HEK293 (cell line): ENCODE data around the gene UBE2M.
A peak's percentile ranks its signal among the peaks of the same experiment; 100 is the strongest.

ENCODE experiments used
- CTCF ChIA-PET: fragments of 350-600 bp; formaldehyde crosslinking; extraction: SDS; loops from one replicate; lab custom pipeline; 2021; ENCODE audit warnings: antibody characterized with exemption; lab: Yijun Ruan, JAX
- POLR2A ChIA-PET: fragments of 300-600 bp; formaldehyde crosslinking; extraction: SDS; loops from one replicate; lab custom pipeline; 2020; ENCODE audit warnings: antibody characterized with exemption, inconsistent platforms; lab: Yijun Ruan, JAX
- H3K27ac ChIP-seq: fragments of 200-500 bp; sonication (Bioruptor generic); 2 replicates; pipeline ENCODE4 v1.5.1; 2014; ENCODE audit warnings: low read depth, low read length, control low read depth, inconsistent platforms; ENCODE audit errors: extremely low read depth
- H3K36me3 ChIP-seq, 2 experiments: fragments of 200-500 bp in 1 of 2; sonication (Bioruptor generic) in 1 of 2; 1 replicate in 1 of 2; 2 replicates in 1 of 2; pipeline ENCODE4 v1.5.1; 2014 to 2017; ENCODE audit warnings: inconsistent platforms in 2 of 2, low read length in 2 of 2; ENCODE audit not compliant: control insufficient read depth in 2 of 2, insufficient read depth in 1 of 2
- H3K4me1 ChIP-seq: fragments of 200-500 bp; sonication (Bioruptor generic); 2 replicates; pipeline ENCODE4 v1.5.1; 2014; ENCODE audit warnings: mild to moderate bottlenecking, low read length, inconsistent platforms; ENCODE audit not compliant: control insufficient read depth, insufficient read depth
- H3K4me3 ChIP-seq: 2 replicates; pipeline ENCODE4 v1.5.1; 2011; ENCODE audit warnings: low read depth, mild to moderate bottlenecking, control low read depth, low read length, moderate library complexity
- H3K9me3 ChIP-seq: fragments of 200-500 bp; sonication (Bioruptor generic); 2 replicates; pipeline ENCODE4 v1.5.1; 2014; ENCODE audit warnings: low read depth, low read length, inconsistent platforms; ENCODE audit not compliant: control insufficient read depth, insufficient read depth
- BCL11A ChIP-seq: fragments of 450-650 bp; formaldehyde crosslinking; IDR thresholded peaks from 2 replicates; pipeline ENCODE4 v1.5.1; 2016; ENCODE audit warnings: low read depth, missing biosample characterization, missing genetic modification characterization
- HOXD13 ChIP-seq: sonication (generic); formaldehyde crosslinking; IDR thresholded peaks from 2 replicates; pipeline ENCODE4 v1.8.0; 2022; ENCODE audit warnings: missing genetic modification reagents, borderline replicate concordance
- KLF10 ChIP-seq: fragments of 450-650 bp; IDR thresholded peaks from 2 replicates; pipeline ENCODE4 v1.5.1; 2018; ENCODE audit warnings: missing biosample characterization, mild to moderate bottlenecking, missing genetic modification characterization
- PRDM10 ChIP-seq: fragments of 450-650 bp; formaldehyde crosslinking; IDR thresholded peaks from 2 replicates; pipeline ENCODE4 v1.5.1; 2016; ENCODE audit warnings: missing biosample characterization, missing genetic modification characterization
- SP2 ChIP-seq: fragments of 450-650 bp; formaldehyde crosslinking; IDR thresholded peaks from 2 replicates; pipeline ENCODE4 v1.5.1; 2016; ENCODE audit warnings: missing biosample characterization, missing genetic modification characterization
- ZNF362 ChIP-seq: fragments of 450-650 bp; formaldehyde crosslinking; IDR thresholded peaks from 2 replicates; pipeline ENCODE4 v1.5.1; 2016; ENCODE audit warnings: missing biosample characterization, missing genetic modification characterization
- ZNF366 ChIP-seq: fragments of 450-650 bp; formaldehyde crosslinking; conservative IDR thresholded peaks from 2 replicates; pipeline ENCODE4 v1.5.1; 2016; ENCODE audit warnings: missing biosample characterization, missing genetic modification characterization
- ZNF433 ChIP-seq: fragments of 450-650 bp; formaldehyde crosslinking; IDR thresholded peaks from 2 replicates; pipeline ENCODE4 v1.5.1; 2016; ENCODE audit warnings: missing biosample characterization, missing genetic modification characterization, low read depth
- ZNF585B ChIP-seq: fragments of 450-650 bp; formaldehyde crosslinking; IDR thresholded peaks from 2 replicates; pipeline ENCODE4 v1.5.1; 2016; ENCODE audit warnings: missing biosample characterization, missing genetic modification characterization
- ZNF645 ChIP-seq: fragments of 450-650 bp; formaldehyde crosslinking; IDR thresholded peaks from 2 replicates; pipeline ENCODE4; 2016; ENCODE audit warnings: missing biosample characterization, missing genetic modification characterization
- ZNF660 ChIP-seq: fragments of 450-650 bp; IDR thresholded peaks from 2 replicates; pipeline ENCODE4 v1.5.1; 2018; ENCODE audit warnings: missing biosample characterization, mild to moderate bottlenecking, missing genetic modification characterization
- ZXDB ChIP-seq: fragments of 450-650 bp; formaldehyde crosslinking; IDR thresholded peaks from 2 replicates; pipeline ENCODE4 v1.5.1; 2016; ENCODE audit warnings: missing biosample characterization, missing genetic modification characterization
- TF ChIP-seq, protein P1 (sequence below): sonication (generic); formaldehyde crosslinking; IDR thresholded peaks from 2 replicates; pipeline ENCODE4 v1.8.1; 2022; ENCODE audit warnings: mild to moderate bottlenecking, moderate library complexity, missing genetic modification reagents
- TF ChIP-seq, protein P2 (sequence below): fragments of 450-650 bp; formaldehyde crosslinking; IDR thresholded peaks from 2 replicates; pipeline ENCODE4 v1.5.1; 2017; ENCODE audit warnings: missing biosample characterization, missing genetic modification characterization

UBE2M gene

DNA sequence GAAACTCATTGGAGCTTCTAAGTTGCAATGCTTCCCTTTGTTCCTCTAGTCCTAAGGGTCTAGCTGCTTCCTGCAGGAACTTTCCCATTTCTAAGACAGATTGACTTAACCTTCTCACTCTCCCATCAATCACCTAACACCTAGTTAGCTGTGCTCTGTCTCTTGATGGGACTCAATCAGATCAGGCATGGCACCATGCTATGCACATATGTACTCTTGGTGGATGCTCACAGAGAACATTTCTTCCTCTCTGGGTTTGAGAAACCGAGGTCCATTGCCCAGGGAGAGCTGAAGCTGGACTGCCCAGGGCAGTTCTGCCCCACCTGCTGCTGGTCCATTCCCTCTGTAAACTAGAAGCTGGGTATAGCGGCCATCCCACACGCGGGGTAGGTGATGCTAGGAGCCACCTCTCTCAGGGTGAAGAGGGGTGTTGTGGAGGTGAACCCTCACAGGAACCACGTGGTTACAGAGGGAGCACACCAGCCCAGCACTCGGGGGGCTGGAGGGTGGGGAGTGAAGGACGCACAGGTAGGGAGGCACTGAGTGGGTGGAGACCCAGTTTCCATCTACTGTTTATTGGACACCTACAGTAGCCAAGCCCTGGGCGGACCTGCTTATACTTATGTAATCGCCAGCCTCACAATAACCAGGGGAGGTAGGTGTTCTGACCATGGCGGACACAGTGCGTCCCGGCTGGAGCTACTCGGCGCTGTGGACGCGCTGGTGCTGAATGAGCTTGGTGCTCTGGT, 3.1 kb upstream of the UBE2M start:
- POLR2A ChIA-PET = interaction anchor here (2.1 to 3.6 kb wide), 6 partner anchors 9 to 42 kb away, joined by 4 to 19 read pairs (median 16); partner anchors contain the start of genes MZF1, TRIM28 and ZBTB45
- H3K9me3 ChIP-seq = no peaks in the 10 kb centered on the region
- no peak overlapping the region for H3K27ac ChIP-seq
- H3K4me3 ChIP-seq = no peak overlapping the region
- CTCF ChIA-PET = interaction anchor here (0.6 to 2.0 kb wide), 2 partner anchors 41 to 42 kb away, joined by 3 to 5 read pairs; partner anchors contain the start of gene ZBTB45
- peaks cover 10% of the 10 kb centered on the region; the same call in 1 of the 2 replicates for H3K4me1 ChIP-seq
- peaks cover 5 to 34% of the 10 kb centered on the region in 2 experiments for H3K36me3 ChIP-seq
- TF ChIP-seq BCL11A (no peak), KLF10 (tag by site-specific recombination) (no peak), ZNF366 (tag by site-specific recombination) (no peak), HOXD13 (CRISPR knock-in tag) (0 out of 2 replicates have a peak, but pooled peaks have one; percentile 13)
- TF ChIP-seq, protein P1, sequence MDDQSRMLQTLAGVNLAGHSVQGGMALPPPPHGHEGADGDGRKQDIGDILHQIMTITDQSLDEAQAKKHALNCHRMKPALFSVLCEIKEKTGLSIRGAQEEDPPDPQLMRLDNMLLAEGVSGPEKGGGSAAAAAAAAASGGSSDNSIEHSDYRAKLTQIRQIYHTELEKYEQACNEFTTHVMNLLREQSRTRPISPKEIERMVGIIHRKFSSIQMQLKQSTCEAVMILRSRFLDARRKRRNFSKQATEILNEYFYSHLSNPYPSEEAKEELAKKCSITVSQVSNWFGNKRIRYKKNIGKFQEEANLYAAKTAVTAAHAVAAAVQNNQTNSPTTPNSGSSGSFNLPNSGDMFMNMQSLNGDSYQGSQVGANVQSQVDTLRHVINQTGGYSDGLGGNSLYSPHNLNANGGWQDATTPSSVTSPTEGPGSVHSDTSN (CRISPR knock-in tag) = 0 out of 2 replicates have a peak, but pooled peaks have one; percentile 45
- TF ChIP-seq, all 188 proteins: peak for 2

DNA sequence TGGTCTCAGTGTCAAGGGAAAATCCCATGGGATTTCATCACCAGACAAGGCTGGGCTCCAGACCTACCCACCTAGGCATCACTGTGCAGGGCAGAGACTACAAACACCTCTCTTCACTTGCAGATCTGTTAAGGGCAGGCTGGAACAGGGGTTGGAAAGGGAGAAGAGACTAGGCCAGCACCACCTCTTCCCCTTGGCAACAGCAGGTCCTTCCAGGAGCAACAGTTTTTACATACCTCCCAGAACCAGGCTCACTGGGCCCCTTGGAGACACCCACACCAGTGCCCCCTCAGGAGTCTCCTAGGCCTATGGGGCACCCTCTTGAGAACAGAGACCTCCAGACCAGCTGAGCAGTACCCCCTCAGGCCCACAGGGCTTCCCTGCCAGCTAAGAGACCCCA, 2.5 kb upstream of the UBE2M start:
- CTCF ChIA-PET = no interaction called here
- TF ChIP-seq, protein P2, sequence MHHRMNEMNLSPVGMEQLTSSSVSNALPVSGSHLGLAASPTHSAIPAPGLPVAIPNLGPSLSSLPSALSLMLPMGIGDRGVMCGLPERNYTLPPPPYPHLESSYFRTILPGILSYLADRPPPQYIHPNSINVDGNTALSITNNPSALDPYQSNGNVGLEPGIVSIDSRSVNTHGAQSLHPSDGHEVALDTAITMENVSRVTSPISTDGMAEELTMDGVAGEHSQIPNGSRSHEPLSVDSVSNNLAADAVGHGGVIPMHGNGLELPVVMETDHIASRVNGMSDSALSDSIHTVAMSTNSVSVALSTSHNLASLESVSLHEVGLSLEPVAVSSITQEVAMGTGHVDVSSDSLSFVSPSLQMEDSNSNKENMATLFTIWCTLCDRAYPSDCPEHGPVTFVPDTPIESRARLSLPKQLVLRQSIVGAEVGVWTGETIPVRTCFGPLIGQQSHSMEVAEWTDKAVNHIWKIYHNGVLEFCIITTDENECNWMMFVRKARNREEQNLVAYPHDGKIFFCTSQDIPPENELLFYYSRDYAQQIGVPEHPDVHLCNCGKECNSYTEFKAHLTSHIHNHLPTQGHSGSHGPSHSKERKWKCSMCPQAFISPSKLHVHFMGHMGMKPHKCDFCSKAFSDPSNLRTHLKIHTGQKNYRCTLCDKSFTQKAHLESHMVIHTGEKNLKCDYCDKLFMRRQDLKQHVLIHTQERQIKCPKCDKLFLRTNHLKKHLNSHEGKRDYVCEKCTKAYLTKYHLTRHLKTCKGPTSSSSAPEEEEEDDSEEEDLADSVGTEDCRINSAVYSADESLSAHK (tag by site-specific recombination) = no peak
- no peak for TF ChIP-seq ZNF433

DNA sequence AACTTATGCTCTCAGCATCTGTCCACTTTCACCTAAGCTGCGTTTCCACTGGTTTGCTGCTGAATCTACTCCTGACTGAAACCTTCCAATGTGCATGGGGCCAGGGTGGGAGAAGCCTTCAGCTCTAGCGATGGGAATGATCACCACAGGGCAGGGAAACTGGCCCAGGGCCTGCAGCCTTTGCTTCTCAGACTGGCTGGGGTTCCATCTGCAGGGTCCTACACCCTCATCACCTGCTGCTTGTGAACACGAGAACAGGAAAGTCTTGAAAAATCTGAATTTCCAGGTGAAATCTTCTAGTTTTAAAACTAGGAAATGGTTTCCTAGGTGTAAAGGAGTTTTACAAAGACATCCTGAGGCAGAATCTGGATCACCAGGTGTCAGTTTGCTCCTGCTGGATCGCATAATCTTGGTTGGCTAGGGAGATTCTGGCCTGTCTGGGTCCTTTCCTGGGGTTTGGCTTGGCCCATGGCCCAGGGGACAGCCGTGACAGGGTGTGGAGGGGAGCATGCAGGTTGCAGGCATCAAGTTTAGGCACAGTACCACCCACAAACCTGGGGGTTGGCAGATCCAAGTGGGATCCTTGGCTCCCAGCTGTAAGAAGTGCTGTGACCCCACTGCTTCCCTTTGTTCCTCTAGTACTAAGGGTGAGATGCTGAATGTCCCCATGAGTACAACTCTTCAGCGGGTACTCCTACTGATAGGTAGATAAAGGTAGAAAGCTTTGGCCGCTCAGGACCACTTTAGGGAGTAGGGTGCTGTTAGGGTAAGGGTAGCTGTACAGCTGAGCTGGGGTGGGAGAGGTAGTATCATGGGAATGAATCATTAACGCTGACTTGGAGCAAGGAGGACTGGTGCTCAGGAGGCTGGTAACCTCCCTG, 1.8 kb upstream of the UBE2M start:
- ChIA-PET POLR2A (interaction anchor here (1.0 to 4.0 kb wide), 15 partner anchors 8 to 152 kb away, joined by 3 to 62 read pairs (median 12); partner anchors contain the start of genes MZF1, TRIM28, ZBTB45 and ZNF324B), CTCF (no interaction called here)
- Histone ChIP-seq H3K4me3 (peak overlapping the region; percentile 89), H3K4me1 (peaks cover 14% of the 10 kb centered on the region), H3K36me3 (peaks cover 9 to 47% of the 10 kb centered on the region in 2 experiments), H3K9me3 (no peaks in the 10 kb centered on the region), H3K27ac (peak overlapping the region; percentile 99; the same call in 1 of the 2 replicates)
- TF ChIP-seq, protein P1 (CRISPR knock-in tag) = no peak
- TF ChIP-seq ZNF362 (no peak), PRDM10 (tag by site-specific recombination) (no peak), ZNF645 (tag by site-specific recombination) (no peak), ZNF660 (tag by site-specific recombination) (no peak), ZXDB (no peak), SP2 (no peak), ZNF585B (no peak)

More for the DNA sequence above, 2.5 kb upstream of the UBE2M start:
- Histone ChIP-seq H3K36me3 (peaks cover 9 to 40% of the 10 kb centered on the region in 2 experiments), H3K27ac (no peak overlapping the region), H3K4me1 (peaks cover 10% of the 10 kb centered on the region; the same call in 1 of the 2 replicates), H3K4me3 (no peak overlapping the region), H3K9me3 (no peaks in the 10 kb centered on the region)
- POLR2A ChIA-PET = interaction anchor here (2.1 to 3.6 kb wide), 6 partner anchors 8 to 41 kb away, joined by 4 to 19 read pairs (median 16); partner anchors contain the start of genes MZF1, TRIM28 and ZBTB45
